ENCODE data around the gene SEMA6D. TPM values are rescaled to one million over a fixed set of nuclear protein-coding genes. Genes with fewer than 3 reads are reported as not detected.

SEMA6D gene
- total and polyA plus RNA-seq, 8 donors, result 0.61 to 54.0 (median 6.9) TPM

GRCh38 chr15:47780971-47781370 lies 63.7 kb downstream of the SEMA6D start:
- 32 to 53% (median 48%) methylated on average over 2 of the region's 2 CpGs for WGBS, 5 donors
- Histone ChIP-seq H3K27me3 (no peaks in the 10 kb centered on the region), H3K4me1 (no peaks in the 10 kb centered on the region), H3K36me3 (no peaks in the 10 kb centered on the region), H3K4me3 (no peak overlapping the region), H3K27ac (no peak overlapping the region), H3K9me3 (no peaks in the 10 kb centered on the region)
- DNase-seq, result no peak
- TF ChIP-seq CTCF (IDR thresholded peaks at IDR 0.05), result no peak
- TF ChIP-seq POLR2AphosphoS5 (IDR thresholded peaks at IDR 0.05), result no peak
- TF ChIP-seq EP300 (IDR thresholded peaks at IDR 0.05), result no peak
- no peak for TF ChIP-seq POLR2A (IDR thresholded peaks at IDR 0.05)
- intact Hi-C loops (cut with DNase I; ENCODE audit: low total_unique reads), result no loop called here

- no peak for DNase-seq
- TF ChIP-seq CTCF (IDR thresholded peaks at IDR 0.05) (no peak), POLR2AphosphoS5 (IDR thresholded peaks at IDR 0.05) (no peak), POLR2A (IDR thresholded peaks at IDR 0.05) (no peak), EP300 (IDR thresholded peaks at IDR 0.05) (no peak)
- intact Hi-C loops (cut with DNase I; ENCODE audit: low total_unique reads), result no loop called here
- Histone ChIP-seq H3K27me3 (no peaks in the 10 kb centered on the region), H3K27ac (no peak overlapping the region), H3K4me1 (no peaks in the 10 kb centered on the region), H3K36me3 (no peaks in the 10 kb centered on the region), H3K4me3 (no peak overlapping the region), H3K9me3 (no peaks in the 10 kb centered on the region)
- 33 to 48% (median 43%) methylated on average over 3 of the region's 3 CpGs for WGBS, 5 donors
These were observed 64.2 kb downstream of the SEMA6D start for GRCh38 chr15:47781527-47781926.

- TF ChIP-seq POLR2A (IDR thresholded peaks at IDR 0.05), result no peak
- TF ChIP-seq CTCF (IDR thresholded peaks at IDR 0.05), result no peak
- TF ChIP-seq EP300 (IDR thresholded peaks at IDR 0.05), result no peak
- TF ChIP-seq POLR2AphosphoS5 (IDR thresholded peaks at IDR 0.05), result no peak
- Histone ChIP-seq H3K4me1 (no peaks in the 10 kb centered on the region), H3K27me3 (no peaks in the 10 kb centered on the region), H3K4me3 (no peak overlapping the region), H3K36me3 (no peaks in the 10 kb centered on the region), H3K27ac (no peak overlapping the region), H3K9me3 (no peaks in the 10 kb centered on the region)
- no peak for DNase-seq
- intact Hi-C loops (cut with DNase I; ENCODE audit: low total_unique reads), result no loop called here
These were observed 67.5 kb downstream of the SEMA6D start for GRCh38 chr15:47784820-47785219.

GRCh38 chr15:47786371-47786770 lies 69.1 kb downstream of the SEMA6D start:
- no peaks in the 10 kb centered on the region for H3K27me3 ChIP-seq
- no peak overlapping the region for H3K4me3 ChIP-seq
- 56 to 71% (median 62%) methylated on average over 4 of the region's 4 CpGs for WGBS, 5 donors
- no peaks in the 10 kb centered on the region for H3K36me3 ChIP-seq
- no peak for TF ChIP-seq CTCF (IDR thresholded peaks at IDR 0.05)
- TF ChIP-seq POLR2AphosphoS5 (IDR thresholded peaks at IDR 0.05), result peak in 1 of 3 donors; percentile 13
- H3K27ac ChIP-seq, result no peak overlapping the region
- no peaks in the 10 kb centered on the region for H3K9me3 ChIP-seq
- no peak for DNase-seq
- intact Hi-C loops (cut with DNase I; ENCODE audit: low total_unique reads), result no loop called here
- H3K4me1 ChIP-seq, result no peaks in the 10 kb centered on the region
